ENCODE results near the gene QARS1.

Gene QARS1

DNA sequence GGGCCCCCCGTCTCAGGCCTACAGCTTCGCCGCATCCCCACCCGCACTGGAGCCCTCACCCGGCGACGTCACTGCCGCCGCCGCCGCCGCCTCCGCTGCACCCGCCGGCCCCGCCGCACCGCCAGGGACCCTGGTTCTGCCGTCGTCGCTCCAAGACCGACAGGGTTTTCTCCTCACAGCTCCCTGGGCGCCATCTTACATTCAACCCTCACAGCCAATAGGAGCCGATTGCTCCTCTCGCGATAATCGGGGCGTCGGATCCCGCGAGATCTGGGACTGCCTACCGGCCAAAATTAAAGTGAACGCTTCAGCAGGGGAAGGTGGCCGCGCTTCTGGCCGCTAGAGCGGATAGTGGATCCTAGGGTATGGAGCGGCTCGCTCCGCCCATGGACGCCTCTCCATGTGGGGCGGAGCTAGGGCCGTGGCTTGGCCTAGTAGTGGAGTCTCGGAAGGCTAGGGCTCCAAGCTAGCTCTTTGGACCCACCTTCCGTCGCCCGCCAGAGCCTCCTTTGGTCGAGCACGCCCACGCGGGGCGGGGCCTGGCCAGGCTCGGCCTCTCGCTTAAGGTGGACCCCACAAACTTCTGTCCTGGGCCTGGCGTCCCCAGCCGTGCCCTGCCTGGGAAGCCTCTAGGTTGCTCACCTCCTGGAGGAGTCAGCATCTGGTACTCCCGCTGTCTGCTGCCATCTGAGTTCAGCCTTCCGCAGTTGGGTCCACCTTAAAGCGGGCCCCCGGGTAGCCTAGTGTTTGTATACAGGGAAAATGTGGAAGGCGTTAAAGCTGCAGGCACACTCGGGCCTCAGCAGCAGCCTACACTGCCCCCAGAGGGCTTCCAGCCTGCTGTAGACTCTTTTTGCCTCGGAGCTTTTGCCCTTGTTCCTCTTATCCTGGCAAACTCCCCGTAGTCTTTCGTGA, 10.4 kb downstream of the QARS1 start, which contains the start of gene QRICH1:
Gene QRICH1 (minus strand): TSS at position 219 of the 915 bp plus-strand sequence. CDS start 17,054 bp downstream, outside the sequence.
- no peaks in the 10 kb centered on the region for H3K27me3 ChIP-seq (ENCODE audit: control insufficient read depth, insufficient read depth, low read length)
- peaks cover 7% of the 10 kb centered on the region; the same call in 1 of the 2 replicates for H3K4me1 ChIP-seq (ENCODE audit: control insufficient read depth, insufficient read depth, low read length)

GRCh38 chr3:49092938-49093852, 11.4 kb downstream of the QARS1 start:
- H3K4me1 ChIP-seq (ENCODE audit: control insufficient read depth, insufficient read depth, low read length): peaks cover 7% of the 10 kb centered on the region; the same call in 1 of the 2 replicates
- peak overlapping the region; percentile 85 for H3K4me3 ChIP-seq (ENCODE audit: low read depth, low read length)
- no peaks in the 10 kb centered on the region for H3K27me3 ChIP-seq (ENCODE audit: control insufficient read depth, insufficient read depth, low read length)
- peak overlapping the region; percentile 95 for H3K9ac ChIP-seq (ENCODE audit: low read length)
- no peaks in the 10 kb centered on the region for H3K9me3 ChIP-seq (ENCODE audit: control insufficient read depth, insufficient read depth, low read depth, low read length)
- peaks cover 35% of the 10 kb centered on the region for H3K36me3 ChIP-seq (ENCODE audit: control insufficient read depth, insufficient read depth, low read length)
- H3K27ac ChIP-seq (ENCODE audit: low read depth, low read length): peak overlapping the region; percentile 94

More for the DNA sequence above, 10.4 kb downstream of the QARS1 start, which contains the start of gene QRICH1:
- peak within 1 kb of the TSS; percentile 94 for H3K27ac ChIP-seq (ENCODE audit: low read depth, low read length)
- H3K4me3 ChIP-seq (ENCODE audit: low read depth, low read length): peak within 1 kb of the TSS; percentile 85
- H3K9me3 ChIP-seq (ENCODE audit: control insufficient read depth, insufficient read depth, low read depth, low read length): no peaks in the 10 kb centered on the region
- H3K36me3 ChIP-seq (ENCODE audit: control insufficient read depth, insufficient read depth, low read length): peaks cover 44% of the 10 kb centered on the region
- peak within 1 kb of the TSS; percentile 95 for H3K9ac ChIP-seq (ENCODE audit: low read length)

DNA sequence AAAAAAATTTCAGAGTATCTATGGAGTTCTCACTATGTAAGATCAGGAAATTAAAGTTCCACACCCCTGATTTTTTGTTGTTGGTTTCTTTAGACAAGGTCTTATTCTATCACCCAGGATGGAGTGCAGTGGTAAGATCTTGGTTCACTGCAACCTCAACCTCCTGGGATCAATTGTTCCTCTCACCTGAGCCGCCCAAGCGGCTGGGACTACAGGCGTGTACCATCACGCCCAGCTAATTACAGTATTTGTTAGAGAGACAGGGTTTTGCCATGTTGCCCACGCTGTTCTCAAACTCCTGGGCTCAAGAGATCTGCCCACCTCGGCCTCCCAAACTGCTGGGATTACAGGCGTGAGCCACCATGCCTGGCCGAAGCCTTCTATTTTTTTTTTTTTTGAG, 23.1 kb downstream of the QARS1 start:
- H3K4me1 ChIP-seq (ENCODE audit: control insufficient read depth, insufficient read depth, low read length): no peaks in the 10 kb centered on the region
- H3K4me3 ChIP-seq (ENCODE audit: low read depth, low read length): no peak overlapping the region
- H3K36me3 ChIP-seq (ENCODE audit: control insufficient read depth, insufficient read depth, low read length): peaks cover 26% of the 10 kb centered on the region
- no peaks in the 10 kb centered on the region for H3K27me3 ChIP-seq (ENCODE audit: control insufficient read depth, insufficient read depth, low read length)
- no peak overlapping the region for H3K27ac ChIP-seq (ENCODE audit: low read depth, low read length)
- no peaks in the 10 kb centered on the region for H3K9me3 ChIP-seq (ENCODE audit: control insufficient read depth, insufficient read depth, low read depth, low read length)
- H3K9ac ChIP-seq (ENCODE audit: low read length): no peak overlapping the region

DNA sequence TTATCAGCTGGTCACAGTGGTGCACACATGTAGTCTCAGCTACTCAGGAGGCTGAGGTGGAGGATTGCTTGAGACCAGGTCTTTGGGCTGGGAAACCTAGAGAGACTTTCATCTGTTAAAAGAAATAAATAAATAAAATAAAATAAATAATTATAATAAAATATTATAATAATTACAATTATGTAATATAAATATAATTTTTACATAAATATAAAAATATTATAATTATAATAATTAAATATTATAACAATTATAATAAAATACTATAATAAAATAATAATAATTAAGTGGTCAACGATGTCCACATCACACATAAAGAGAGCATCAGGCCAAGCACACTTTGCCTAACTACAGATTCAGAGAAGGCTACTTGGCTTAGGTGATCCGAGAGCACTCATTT, 25.3 kb downstream of the QARS1 start:
- Histone ChIP-seq H3K36me3 (ENCODE audit: control insufficient read depth, insufficient read depth, low read length) (peaks cover 47% of the 10 kb centered on the region), H3K27me3 (ENCODE audit: control insufficient read depth, insufficient read depth, low read length) (no peaks in the 10 kb centered on the region), H3K9ac (ENCODE audit: low read length) (no peak overlapping the region), H3K4me3 (ENCODE audit: low read depth, low read length) (no peak overlapping the region), H3K27ac (ENCODE audit: low read depth, low read length) (no peak overlapping the region), H3K4me1 (ENCODE audit: control insufficient read depth, insufficient read depth, low read length) (no peaks in the 10 kb centered on the region), H3K9me3 (ENCODE audit: control insufficient read depth, insufficient read depth, low read depth, low read length) (no peaks in the 10 kb centered on the region)

DNA sequence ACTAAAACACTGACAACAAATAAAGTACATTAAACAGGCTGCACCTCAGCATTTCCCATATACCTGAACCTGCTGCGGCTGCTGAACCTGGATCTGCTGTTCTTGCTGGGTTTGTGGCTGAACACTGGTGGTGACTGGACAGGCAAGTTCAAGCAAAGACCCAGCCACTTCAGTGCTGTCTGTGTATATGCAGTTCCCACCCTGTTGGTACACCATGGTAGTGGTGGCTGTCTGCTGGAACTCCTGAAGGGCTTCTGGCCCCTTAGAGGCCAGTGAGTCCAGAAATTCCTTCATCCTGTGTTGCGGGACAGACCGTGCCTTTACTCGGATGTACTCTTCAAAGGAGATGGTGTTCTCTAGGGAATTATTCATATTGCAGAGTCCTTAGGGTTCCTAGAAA, 27.9 kb downstream of the QARS1 start:
- no peak overlapping the region for H3K4me3 ChIP-seq (ENCODE audit: low read depth, low read length)
- H3K27me3 ChIP-seq (ENCODE audit: control insufficient read depth, insufficient read depth, low read length): no peaks in the 10 kb centered on the region
- H3K9me3 ChIP-seq (ENCODE audit: control insufficient read depth, insufficient read depth, low read depth, low read length): no peaks in the 10 kb centered on the region
- H3K36me3 ChIP-seq (ENCODE audit: control insufficient read depth, insufficient read depth, low read length): peaks cover 73% of the 10 kb centered on the region
- H3K27ac ChIP-seq (ENCODE audit: low read depth, low read length): no peak overlapping the region
- no peak overlapping the region for H3K9ac ChIP-seq (ENCODE audit: low read length)
- no peaks in the 10 kb centered on the region for H3K4me1 ChIP-seq (ENCODE audit: control insufficient read depth, insufficient read depth, low read length)

- Histone ChIP-seq H3K27ac (ENCODE audit: low read depth, low read length) (no peak overlapping the region), H3K36me3 (ENCODE audit: control insufficient read depth, insufficient read depth, low read length) (peaks cover 78% of the 10 kb centered on the region), H3K4me1 (ENCODE audit: control insufficient read depth, insufficient read depth, low read length) (no peaks in the 10 kb centered on the region), H3K27me3 (ENCODE audit: control insufficient read depth, insufficient read depth, low read length) (no peaks in the 10 kb centered on the region), H3K9ac (ENCODE audit: low read length) (no peak overlapping the region), H3K9me3 (ENCODE audit: control insufficient read depth, insufficient read depth, low read depth, low read length) (no peaks in the 10 kb centered on the region), H3K4me3 (ENCODE audit: low read depth, low read length) (no peak overlapping the region)
Observed at GRCh38 chr3:49076116-49076515, 28.4 kb downstream of the QARS1 start.

GRCh38 chr3:49058011-49058410, 46.5 kb downstream of the QARS1 start:
- Histone ChIP-seq H3K4me1 (ENCODE audit: control insufficient read depth, insufficient read depth, low read length) (no peaks in the 10 kb centered on the region), H3K27ac (ENCODE audit: low read depth, low read length) (no peak overlapping the region), H3K27me3 (ENCODE audit: control insufficient read depth, insufficient read depth, low read length) (no peaks in the 10 kb centered on the region), H3K9ac (ENCODE audit: low read length) (no peak overlapping the region), H3K36me3 (ENCODE audit: control insufficient read depth, insufficient read depth, low read length) (peaks cover 77% of the 10 kb centered on the region), H3K9me3 (ENCODE audit: control insufficient read depth, insufficient read depth, low read depth, low read length) (no peaks in the 10 kb centered on the region), H3K4me3 (ENCODE audit: low read depth, low read length) (no peak overlapping the region)

GRCh38 chr3:49057268-49057667, 47.3 kb downstream of the QARS1 start:
- Histone ChIP-seq H3K9ac (ENCODE audit: low read length) (no peak overlapping the region), H3K4me3 (ENCODE audit: low read depth, low read length) (no peak overlapping the region), H3K36me3 (ENCODE audit: control insufficient read depth, insufficient read depth, low read length) (peaks cover 78% of the 10 kb centered on the region), H3K4me1 (ENCODE audit: control insufficient read depth, insufficient read depth, low read length) (no peaks in the 10 kb centered on the region), H3K9me3 (ENCODE audit: control insufficient read depth, insufficient read depth, low read depth, low read length) (no peaks in the 10 kb centered on the region), H3K27me3 (ENCODE audit: control insufficient read depth, insufficient read depth, low read length) (no peaks in the 10 kb centered on the region), H3K27ac (ENCODE audit: low read depth, low read length) (no peak overlapping the region)

- no peak overlapping the region for H3K27ac ChIP-seq (ENCODE audit: low read depth, low read length)
- H3K36me3 ChIP-seq (ENCODE audit: control insufficient read depth, insufficient read depth, low read length): peaks cover 72% of the 10 kb centered on the region
- H3K27me3 ChIP-seq (ENCODE audit: control insufficient read depth, insufficient read depth, low read length): no peaks in the 10 kb centered on the region
- H3K4me3 ChIP-seq (ENCODE audit: low read depth, low read length): no peak overlapping the region
- no peaks in the 10 kb centered on the region for H3K9me3 ChIP-seq (ENCODE audit: control insufficient read depth, insufficient read depth, low read depth, low read length)
- no peak overlapping the region for H3K9ac ChIP-seq (ENCODE audit: low read length)
- H3K4me1 ChIP-seq (ENCODE audit: control insufficient read depth, insufficient read depth, low read length): no peaks in the 10 kb centered on the region
Observed at GRCh38 chr3:49054344-49054862, 50.2 kb downstream of the QARS1 start.

- Histone ChIP-seq H3K9me3 (ENCODE audit: control insufficient read depth, insufficient read depth, low read depth, low read length) (no peaks in the 10 kb centered on the region), H3K4me3 (ENCODE audit: low read depth, low read length) (no peak overlapping the region), H3K36me3 (ENCODE audit: control insufficient read depth, insufficient read depth, low read length) (peaks cover 78% of the 10 kb centered on the region), H3K4me1 (ENCODE audit: control insufficient read depth, insufficient read depth, low read length) (no peaks in the 10 kb centered on the region), H3K27me3 (ENCODE audit: control insufficient read depth, insufficient read depth, low read length) (no peaks in the 10 kb centered on the region), H3K27ac (ENCODE audit: low read depth, low read length) (no peak overlapping the region), H3K9ac (ENCODE audit: low read length) (no peak overlapping the region)
Observed at GRCh38 chr3:49053543-49053942, 51.0 kb downstream of the QARS1 start.

Data from HUES6 (cell line).